Hematopoietic multipotent progenitor cell treated with erythropoietin and hydrocortisone succinate and interleukin-3 and kit ligand, for 8 days (in vitro differentiated cells): ENCODE measurements around the gene IMMP2L.
A peak's percentile ranks its signal among the peaks of the same experiment; 100 is the strongest.
"Not testable (repeated sequence)": the region's sequence is repeated elsewhere in the genome, so short reads cannot be mapped to it uniquely, and the experiment has no call there.

Source experiments
- DNase-seq: peaks from one replicate; pipeline ENCODE4 v3.0.0-alpha.2; 2015

The IMMP2L gene

DNA sequence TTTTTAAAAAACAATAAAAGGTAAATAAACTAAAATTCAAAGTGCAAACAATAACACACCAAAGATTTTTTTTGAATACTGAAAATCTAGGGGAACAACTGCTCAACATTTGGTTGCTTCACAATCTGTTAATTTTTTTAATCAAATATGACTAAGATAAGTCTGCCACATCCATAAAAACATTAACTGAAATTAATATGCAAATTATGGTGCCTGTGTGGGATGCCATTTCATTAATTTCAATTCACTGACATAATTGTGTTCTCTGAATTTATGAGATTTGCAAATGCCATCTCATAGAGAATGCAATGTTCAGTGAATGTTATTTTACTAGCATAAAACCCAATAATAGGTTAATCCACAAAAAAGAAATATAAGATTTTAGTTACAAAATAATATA lies 237.5 kb downstream of the IMMP2L start:
- DNase-seq: no peak

DNA sequence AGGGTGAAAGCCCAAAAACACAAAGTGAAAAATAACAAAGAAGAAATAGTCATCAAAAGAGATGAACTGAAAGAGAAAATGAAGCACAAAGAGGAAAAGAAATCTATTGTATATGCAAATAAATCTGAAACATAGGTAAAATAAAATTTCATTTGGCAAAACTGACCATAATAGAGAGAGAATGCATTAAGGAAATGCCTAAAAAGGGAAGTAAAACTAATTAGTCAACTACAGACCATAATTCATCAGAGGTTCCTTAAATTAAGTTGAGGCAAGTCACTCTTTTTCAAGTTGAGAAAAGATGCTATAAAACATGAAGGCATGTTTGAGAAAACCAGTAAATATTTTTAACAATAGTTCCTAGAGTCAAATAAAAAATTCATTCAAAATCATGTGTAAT lies 238.1 kb downstream of the IMMP2L start:
- no peak for DNase-seq

DNA sequence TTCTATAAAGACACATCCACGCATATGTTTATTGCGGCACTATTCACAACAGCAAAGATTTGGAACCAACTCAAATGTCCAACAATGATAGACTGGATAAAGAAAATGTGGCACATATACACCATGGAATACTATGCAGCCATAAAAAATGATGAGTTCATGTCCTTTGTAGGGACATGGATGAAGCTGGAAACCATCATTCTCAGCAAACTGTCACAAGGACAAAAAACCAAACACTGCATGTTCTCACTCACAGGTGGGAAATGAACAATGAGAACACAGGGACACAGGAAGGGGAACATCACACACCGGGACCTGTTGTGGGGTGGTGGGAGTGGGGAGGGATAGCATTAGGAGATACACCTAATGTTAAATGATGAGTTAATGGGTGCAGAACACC lies 238.6 kb downstream of the IMMP2L start:
- not testable (repeated sequence) for DNase-seq

DNA sequence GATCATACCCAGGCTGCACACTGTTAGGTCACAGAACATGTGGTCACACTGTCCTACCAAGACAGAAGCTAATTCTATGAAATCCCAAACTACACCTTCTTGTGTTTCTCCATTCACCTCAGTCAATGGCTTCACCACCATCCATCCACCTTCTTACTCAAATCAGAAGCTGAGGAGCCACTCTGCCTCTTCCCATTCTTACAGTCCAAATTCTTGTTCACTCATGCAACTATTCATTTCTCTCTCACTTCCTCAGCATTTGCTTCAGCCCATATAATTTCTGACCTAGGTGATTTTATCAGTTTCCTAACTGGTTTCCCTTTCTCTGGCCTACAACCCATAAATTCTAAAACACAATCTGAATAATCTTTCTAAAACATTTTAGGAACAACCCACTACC lies 242.2 kb downstream of the IMMP2L start:
- DNase-seq: no peak

DNA sequence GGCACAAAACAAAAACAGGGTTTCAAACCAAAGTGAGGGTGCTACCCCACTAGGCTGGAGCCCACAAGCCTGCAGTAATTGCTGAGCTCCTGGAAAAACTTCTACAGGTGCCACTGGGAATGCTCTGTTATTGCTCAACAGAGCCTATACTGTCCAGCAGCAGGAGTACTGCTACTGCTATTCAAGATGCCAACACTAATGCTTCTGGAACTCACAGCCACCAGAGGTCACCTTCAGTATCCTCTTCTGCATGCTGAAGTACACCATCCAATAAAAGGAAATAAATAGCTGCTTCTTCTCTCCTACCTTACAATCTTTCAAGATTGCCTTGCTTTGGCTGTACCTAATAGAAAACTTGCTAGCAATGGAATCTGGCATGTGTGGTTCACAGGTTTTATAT lies 249.3 kb downstream of the IMMP2L start:
- DNase-seq: peak; percentile 23

DNA sequence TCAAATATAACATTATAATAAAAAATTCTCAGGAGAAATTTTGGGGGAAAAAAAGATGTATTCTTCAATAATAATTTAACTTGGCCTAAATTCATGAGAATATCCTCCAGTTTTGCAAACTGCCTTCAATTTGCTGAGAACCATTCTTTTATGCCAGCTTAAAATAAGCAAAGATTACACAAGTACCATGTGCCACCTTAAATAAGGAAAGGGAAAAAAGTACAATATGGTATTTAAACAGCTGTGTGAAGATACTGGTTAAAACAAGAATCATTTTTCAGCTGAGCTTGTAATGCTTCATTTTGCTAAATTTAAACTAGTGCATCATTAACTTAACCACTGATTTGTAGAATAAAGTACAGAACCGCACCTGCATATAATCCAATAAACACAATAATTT lies 253.6 kb downstream of the IMMP2L start:
- DNase-seq: no peak

DNA sequence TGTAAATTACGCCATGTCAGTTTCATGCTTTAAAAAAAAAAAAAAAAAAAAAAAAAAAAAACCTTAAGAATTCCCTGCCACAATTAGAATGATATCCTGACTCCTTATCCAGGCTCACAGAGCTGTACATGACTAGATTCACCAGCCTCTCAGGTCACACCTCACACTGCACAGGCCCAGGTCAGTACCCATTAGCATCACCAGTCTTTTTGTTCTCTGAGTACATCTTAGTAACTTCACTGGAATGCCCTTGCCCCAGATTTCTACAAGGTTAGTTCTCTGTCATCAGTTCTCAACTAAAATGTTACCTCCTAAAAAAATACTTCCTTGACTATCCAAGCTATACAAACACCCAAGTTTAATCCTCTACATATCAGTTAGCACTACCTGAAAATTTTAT lies 260.4 kb downstream of the IMMP2L start:
- no peak for DNase-seq

DNA sequence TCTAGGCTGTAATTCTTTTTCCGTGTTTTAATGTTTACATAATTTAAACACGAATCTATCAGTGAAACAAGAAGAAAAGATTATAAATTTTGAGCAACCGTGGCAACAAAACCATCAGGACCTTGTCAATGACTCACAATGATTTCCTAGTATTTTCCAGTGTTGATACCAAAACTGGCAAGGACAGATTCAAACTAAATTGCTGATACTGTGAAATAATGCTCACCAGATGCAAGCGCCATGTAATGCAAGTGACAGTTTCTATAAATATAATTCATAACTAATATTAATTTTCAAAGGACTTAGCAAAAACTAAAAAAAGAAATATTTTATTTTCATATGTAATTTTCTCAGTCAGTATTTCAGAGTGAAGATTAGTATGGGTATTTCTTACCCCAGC lies 267.8 kb downstream of the IMMP2L start:
- DNase-seq: no peak

DNA sequence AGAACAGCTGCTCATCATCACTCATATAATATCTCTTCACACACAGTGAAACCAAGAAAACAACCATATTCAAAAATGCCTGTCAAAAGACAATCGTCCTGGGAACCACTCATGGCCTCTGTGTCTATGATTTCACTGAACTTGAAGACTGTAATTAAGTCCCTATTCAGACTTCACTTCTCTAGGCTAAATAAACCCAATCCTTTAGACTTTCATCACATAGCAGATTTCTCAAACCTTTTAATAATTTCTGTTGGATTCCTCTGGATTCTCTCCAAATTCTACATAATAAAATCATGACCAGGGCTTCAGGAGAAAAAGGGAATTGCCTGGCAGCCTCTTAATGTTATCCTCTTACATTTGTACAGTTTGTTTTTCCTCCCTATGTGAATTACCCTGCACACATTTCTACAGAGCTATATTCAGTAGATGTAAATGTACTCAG lies 270.2 kb downstream of the IMMP2L start:
- DNase-seq: no peak

DNA sequence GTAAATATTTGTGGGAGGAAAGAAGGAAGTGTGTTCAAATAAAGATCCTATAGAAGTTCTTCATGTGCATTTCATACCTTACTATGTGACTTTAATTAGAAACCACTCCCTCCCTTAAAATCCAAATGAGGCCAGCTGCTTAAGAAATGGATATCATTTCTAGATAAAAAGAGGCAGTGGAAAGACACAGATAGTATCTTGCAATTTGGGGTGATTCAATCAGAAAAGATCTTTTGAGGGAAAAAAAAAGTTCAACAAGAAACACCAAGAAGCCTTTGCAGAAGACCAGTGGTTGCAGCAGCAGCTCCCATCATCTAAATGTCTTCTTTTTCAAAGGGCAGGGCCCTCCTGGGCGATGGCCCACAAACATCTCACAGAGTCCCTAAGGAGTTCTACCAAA lies 271.3 kb downstream of the IMMP2L start:
- no peak for DNase-seq

DNA sequence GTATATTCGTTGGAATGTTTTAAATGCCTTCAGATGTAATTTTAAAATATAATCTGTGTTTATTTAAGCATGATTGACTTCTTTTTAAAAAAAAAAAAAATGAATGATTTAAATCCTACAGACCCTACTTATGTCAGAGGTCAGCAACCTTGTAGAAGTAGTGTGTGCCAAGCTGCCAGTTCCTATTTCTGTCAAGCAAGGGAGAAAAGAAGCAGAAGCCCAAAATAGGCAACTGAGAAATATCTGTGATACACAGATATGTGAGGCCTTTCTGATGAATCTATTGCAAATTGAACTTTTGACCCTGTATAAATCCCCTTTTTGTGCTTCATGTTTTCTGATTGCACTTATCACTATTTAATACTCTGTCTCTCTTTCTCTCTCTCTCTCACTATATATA lies 271.9 kb downstream of the IMMP2L start:
- DNase-seq: no peak

DNA sequence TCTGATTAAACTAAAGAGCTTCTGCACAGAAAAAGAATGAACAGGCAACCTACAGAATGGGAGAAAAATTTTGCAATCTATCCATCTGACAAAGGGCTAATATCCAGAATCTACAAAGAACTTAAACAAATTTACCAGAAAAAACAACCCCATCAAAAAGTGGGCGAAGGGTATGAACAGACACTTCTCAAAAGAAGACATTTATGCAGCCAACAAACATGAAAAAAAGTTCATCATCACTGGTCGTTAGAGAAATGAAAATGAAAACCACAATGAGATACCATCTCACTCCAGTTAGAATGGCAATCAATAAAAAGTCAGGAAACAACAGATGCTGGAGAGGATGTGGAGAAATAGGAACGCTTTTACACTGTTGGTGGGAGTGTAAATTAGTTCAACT lies 273.9 kb downstream of the IMMP2L start:
- DNase-seq: not testable (repeated sequence)

DNA sequence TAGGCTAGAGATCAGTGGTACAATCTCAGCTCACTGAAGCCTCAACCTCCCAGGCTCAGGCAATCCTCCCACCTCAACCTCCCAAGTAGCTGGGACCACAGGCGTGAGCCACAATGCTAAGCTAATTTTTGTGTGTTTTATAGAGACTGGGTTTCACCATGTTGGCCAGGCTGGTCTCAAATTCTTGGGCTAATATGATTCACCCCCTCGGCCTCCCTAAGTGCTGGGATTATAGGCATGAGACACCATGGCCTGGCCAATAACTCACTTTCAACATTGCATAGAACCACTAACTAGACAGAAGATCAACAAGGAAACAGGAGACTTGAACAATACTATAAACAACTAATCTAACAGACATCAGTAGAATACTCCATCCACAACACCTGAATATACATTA lies 279.7 kb downstream of the IMMP2L start:
- DNase-seq: no peak

DNA sequence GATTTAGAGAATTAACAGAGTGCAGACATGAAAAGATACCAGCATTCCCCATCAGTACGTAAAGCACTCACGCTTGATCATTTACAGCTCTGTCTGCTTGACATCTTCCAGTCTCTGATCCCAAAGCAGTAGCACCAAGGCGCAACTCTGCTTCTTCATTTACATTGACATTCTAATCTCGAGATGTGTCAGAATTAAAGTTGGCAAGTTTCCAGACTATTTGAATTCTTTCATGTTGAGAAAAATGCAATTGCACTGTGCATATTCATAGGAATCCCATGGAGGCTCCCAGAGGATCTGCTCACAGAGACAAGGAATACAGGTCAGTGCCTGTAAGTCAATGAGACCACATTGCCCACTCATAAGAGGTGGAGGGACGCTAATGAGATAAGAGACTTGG lies 287.4 kb downstream of the IMMP2L start:
- DNase-seq: no peak

DNA sequence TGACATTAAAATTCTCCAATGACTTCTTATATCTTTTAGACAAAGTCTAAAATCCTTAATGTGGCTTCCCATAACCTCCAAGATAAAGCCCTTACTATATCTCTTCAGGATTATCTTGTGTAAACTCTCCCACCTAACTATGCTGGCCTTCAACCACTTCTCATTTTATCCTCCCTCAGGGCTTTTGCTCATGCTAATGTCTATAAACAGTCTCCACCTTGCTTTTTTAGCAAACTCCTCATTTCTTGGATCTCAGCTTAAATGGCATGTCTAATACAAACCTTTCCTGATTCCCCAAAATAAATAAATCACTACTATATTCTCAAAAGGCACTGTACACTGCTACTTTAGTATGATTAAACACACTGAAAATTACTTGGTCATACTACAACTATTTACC lies 290.2 kb downstream of the IMMP2L start:
- no peak for DNase-seq

DNA sequence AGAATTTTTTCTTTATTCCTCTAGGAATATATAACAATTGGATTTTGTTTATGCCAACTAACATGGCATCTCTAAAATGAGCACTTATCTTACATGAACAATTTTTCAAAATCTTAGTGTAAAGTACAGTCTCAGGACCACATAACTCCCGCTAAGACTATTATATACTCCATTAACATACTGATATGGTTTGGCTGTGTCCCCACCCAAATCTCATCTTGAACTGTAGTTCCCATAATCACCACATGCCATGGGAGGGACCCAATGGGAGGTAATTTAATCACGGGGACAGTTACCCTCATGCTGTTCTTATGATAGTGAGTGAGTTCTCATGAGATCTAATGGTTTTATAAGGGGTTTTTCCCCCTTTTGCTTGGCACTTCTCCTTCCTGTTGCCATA lies 291.5 kb downstream of the IMMP2L start:
- DNase-seq: not testable (repeated sequence)

DNA sequence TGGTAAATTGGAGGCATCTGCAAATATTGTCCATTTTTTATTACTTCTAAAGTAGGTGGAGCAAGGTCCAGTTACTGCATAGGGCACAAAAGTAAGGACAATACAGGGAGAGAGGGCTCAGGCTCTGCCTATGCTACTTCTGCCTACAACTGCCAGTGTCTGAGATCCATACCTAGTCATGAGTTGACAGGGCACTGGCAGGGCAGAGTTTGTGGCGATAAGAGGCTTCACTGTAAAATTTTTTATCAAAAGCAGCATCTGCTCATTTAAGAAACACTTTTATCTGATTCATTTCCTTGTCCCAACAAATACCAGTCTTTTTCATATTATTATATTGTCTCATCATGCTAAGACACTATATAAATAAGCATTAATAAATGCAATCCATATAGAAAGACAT lies 293.4 kb downstream of the IMMP2L start:
- DNase-seq: peak; percentile 48

DNA sequence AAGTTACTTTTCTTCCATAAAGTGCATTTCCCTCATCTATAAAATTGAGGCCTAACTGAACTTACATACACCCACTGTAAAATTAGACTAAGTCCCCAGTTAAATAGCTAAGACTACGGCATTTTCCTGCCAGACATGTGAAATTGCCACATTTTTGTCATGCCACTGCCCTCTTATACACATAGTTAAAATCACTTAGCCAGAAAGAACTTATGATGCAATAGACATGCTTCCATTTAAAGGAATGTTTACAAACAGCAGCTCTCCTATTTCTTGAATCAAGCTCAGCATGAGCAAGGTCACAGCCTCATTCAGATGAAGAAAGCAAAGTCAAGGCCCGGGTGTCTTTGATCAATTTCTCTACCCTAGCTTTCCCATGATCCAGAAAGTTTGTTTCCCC lies 295.7 kb downstream of the IMMP2L start:
- DNase-seq: no peak

DNA sequence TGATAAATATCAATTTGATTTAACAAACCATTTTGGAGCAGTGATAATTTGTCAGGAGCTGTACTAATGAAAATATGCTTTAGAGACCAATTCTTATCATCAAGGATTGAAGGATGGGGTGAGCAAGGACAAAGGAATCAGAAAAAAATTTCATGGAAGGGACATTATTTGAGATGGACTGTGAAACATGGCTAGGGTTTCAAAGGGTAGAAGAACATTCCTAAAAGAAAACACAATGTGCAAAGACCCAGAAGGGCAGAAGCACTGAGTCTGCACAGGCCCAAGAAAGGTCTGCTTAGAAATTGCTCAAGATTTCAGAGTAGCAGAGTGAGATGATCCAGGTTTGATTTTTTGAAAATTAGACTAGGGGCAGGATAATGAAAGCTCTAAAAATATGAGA lies 296.9 kb downstream of the IMMP2L start:
- DNase-seq: no peak

DNA sequence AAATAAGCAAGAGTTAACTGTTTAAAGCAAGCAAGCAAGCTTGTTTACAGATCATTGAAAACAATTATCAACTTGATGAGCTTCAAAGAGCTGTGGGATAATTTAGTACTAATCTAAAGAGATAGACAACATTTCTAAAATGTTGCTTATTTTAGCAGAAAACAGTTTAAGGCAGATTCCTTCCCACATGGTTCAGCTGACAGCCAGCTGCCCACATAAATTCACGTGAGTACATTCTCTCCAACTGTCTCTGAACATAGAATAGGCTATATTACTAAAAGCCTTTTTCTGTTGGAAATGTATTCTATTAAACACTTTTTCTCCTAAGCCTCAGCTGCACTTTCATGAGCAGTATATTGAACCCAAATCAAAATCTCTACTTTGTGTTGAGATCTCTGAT lies 297.3 kb downstream of the IMMP2L start:
- no peak for DNase-seq

DNA sequence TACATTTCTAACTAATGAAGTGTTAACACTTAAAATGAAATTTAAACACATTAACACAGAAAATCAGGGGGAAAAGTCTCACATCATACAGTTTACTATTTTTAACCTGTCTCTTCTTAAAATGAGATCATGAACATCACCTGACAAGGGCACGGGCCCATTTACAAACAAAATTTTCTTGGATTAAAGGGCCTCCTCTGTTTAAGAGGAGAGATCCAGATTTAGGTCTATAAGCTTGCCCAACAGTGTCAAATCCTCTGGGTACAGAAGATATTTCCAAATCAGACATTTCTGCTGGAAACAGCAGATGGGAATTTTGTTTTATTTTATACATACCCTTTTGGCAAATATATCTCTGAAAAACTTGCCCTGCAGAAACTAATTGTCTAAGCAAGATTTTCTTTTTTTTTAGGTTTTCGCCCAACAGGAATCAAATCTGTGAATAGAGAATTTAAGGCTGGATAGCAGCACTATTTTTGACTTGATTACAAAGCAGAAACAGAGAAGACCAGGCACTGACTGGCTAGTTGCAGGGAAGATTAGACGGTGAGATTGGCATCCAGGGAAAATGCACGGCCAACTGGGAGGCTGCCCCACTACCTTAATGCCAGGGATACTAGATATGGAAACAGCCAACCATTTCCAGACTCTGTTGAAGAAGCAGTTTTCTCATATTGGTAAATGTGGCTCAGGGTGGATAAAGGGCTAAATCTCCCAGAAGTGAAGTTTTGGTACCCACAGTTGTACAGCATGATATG lies 298.0 kb downstream of the IMMP2L start:
- no peak for DNase-seq

DNA sequence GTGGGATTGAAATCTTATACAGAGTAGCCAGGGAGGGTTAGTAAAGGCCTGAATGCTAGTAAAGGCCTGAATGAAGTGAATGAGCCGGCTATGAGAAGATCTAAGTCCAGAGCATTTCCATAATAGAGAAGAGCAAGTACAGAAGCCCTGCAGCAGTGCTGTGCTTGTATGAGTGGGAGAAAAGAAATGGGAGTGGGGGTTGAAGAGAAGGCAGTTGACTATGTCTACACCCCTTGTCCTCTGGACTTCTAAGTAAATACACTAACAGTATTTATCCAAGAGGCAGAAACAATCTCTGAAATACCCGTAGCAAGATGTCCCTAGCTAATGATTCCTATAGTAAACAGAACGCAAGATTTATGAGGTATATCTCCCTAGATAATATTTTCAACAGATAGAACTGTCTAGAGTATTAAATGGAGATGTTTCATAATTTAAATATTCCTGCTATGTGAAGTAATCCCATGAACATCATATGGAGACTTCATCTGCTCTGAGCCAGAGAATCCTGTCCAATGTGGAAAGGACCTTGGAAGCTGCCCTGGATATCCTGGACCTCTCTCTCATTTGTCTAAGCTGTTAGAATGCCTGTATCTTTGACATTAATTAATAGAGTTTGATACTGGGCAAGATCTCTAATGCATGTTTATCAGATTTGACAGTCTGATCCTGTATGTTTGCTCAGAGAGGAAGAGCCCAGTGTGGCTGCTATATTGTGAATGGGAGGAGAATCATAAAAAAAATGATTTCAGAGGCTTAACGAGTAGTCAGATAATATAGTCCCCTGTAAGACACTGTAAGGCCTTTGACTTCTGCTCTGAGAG lies 299.8 kb downstream of the IMMP2L start:
- DNase-seq: no peak

DNA sequence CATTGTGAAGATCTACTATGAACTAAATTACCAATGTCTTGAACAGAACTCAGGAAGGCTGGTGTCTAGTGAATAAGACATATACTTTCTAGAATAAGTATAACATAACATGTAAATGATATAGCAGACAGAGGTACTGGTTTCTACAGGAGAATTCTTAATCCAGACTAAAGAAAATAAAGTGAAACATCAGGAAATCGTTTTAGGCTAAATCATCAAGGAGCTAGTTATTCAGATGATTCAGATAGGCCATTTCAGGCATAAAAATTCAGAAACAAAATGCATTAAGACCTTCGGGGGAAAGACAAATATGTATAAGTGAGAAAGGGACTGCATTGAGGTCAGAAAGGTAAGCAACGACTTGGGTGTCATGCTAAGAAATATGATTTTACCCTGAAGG lies 300.8 kb downstream of the IMMP2L start:
- DNase-seq: no peak

DNA sequence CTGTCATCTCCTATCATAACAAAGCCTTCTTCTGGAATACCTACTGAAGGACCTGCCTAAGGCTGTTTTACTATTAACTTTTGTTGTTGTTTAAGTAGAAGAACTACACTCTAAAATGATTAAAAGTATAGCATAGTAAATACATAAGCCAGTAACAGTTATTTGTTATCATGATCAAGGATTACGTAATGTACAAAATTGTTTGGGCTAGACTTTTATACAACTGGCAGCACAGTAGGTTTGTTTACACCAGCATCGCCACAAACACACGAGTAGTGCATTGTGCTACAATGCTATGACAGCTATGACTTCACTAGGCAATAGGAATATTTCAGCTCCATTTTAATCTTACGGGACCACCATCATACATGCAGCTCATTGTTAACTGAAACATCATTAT lies 302.3 kb downstream of the IMMP2L start:
- no peak for DNase-seq

DNA sequence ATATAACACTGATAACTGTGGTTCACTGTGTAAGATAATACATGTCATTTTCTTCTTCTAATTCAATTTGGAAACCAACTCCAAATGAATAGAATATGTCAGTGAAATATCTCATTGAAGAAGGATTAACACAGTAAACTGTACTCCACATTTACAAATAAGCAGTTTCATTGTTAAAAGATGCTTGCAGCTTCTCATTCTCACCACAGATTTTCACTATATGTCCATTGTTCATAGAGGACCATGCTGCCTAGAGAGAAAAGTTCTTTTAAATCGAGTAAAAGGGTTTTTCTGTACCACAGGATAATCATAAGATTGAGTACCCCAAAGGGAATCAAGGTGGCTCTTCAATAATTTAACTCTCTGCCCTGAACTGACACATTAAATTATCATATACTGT lies 305.9 kb downstream of the IMMP2L start:
- no peak for DNase-seq
